ENCODE measurements around the gene GASK1A. TPM values are rescaled to one million over a fixed set of nuclear protein-coding genes. Genes with fewer than 3 reads are reported as not detected.

Gene GASK1A
- total RNA-seq, 2 donors from 2014 or later = 4.0 to 5.3 TPM

DNA sequence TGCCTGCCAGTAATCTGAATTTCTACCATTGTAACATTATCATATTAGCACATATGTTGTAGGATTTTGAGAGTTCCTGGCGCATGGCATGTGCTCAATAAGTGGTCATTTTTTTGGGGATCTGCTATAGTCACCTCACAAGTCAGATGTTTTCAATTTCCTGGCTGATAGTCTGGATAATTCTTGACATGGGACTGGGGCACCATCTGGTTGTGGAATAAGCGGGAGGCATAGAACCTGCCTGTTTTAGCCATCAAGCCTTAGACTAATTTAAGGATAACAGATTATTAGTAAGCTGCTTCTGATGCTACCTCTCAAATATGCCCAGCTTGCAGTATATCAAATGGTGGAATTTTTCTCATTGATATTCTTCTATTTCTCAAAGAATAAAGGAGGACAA lies 39.1 kb downstream of the GASK1A start:
- H3K9me3 Mint-ChIP-seq = peaks cover 2% of the 10 kb centered on the region
- no peaks in the 10 kb centered on the region for H3K27me3 Mint-ChIP-seq (ENCODE audit: insufficient read depth)
- H3K27me3 ChIP-seq (ENCODE audit: control insufficient read depth, insufficient read depth, low read length, poor library complexity, severe bottlenecking) = no peaks in the 10 kb centered on the region
- no peak overlapping the region for H3K4me3 Mint-ChIP-seq
- no peak overlapping the region for H3K9ac ChIP-seq (ENCODE audit: extremely low read depth, low read length, poor library complexity, severe bottlenecking)
- no peaks in the 10 kb centered on the region for H3K36me3 ChIP-seq (ENCODE audit: control insufficient read depth, insufficient read depth, low read length)
- H3K9me3 ChIP-seq (ENCODE audit: control insufficient read depth, low read length) = peaks cover 10% of the 10 kb centered on the region
- no peak overlapping the region for H3K27ac Mint-ChIP-seq
- 90 to 98% methylated on average over 2 of the region's 2 CpGs for WGBS, 2 experiments (ENCODE audit: insufficient coverage in 1 of 2, insufficient read length in 1 of 2)
- peaks cover 11% of the 10 kb centered on the region for H3K4me1 Mint-ChIP-seq
- H3K4me3 ChIP-seq (ENCODE audit: low read length) = no peak overlapping the region
- H3K36me3 Mint-ChIP-seq (ENCODE audit: low read depth) = no peaks in the 10 kb centered on the region
- H3K27ac ChIP-seq (ENCODE audit: low read depth, low read length) = no peak overlapping the region
- no peaks in the 10 kb centered on the region for H3K4me1 ChIP-seq (ENCODE audit: control insufficient read depth, insufficient read depth, low read length)
- TF ChIP-seq, protein P1, sequence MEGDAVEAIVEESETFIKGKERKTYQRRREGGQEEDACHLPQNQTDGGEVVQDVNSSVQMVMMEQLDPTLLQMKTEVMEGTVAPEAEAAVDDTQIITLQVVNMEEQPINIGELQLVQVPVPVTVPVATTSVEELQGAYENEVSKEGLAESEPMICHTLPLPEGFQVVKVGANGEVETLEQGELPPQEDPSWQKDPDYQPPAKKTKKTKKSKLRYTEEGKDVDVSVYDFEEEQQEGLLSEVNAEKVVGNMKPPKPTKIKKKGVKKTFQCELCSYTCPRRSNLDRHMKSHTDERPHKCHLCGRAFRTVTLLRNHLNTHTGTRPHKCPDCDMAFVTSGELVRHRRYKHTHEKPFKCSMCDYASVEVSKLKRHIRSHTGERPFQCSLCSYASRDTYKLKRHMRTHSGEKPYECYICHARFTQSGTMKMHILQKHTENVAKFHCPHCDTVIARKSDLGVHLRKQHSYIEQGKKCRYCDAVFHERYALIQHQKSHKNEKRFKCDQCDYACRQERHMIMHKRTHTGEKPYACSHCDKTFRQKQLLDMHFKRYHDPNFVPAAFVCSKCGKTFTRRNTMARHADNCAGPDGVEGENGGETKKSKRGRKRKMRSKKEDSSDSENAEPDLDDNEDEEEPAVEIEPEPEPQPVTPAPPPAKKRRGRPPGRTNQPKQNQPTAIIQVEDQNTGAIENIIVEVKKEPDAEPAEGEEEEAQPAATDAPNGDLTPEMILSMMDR (conservative IDR thresholded peaks at IDR 0.05) = no peak
- peak; percentile 1 for DNase-seq

DNA sequence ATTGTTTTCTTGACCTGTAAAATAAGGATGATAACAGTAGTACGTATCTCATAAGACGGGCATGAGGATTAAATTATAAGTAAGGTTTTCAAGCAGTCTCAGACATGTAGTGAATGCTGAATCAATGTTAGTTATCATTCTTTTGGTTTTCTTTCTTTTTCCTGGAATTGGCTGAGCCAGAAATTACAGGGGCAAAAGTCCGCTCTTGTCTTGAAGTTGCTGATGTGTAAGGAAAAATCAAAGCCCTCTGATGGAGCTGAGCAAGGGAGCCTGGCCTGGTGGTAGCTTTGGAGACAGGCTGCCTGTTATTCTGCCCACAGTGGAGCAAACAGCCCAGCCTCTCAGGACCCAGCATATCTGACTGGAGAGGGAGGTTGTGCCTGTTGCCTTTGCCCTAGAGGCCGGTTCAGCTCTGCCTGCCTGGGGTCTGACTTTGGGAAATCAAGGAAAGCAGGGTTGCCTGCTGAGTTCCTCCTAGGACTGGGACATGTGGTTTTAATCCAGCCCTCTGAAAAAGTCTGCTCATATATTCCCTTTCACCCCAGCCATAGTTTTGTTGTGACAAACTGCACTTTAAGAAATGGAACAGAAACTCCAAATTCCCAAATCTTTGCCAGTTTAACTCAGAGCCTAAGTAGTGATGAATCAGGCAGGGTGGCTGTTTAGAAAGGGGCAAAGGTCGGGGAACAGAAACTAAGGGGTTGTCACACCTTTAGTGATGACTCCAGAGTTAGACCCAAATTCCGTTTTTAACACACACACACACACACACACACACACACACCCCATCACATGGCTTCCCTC lies 40.1 kb downstream of the GASK1A start:
- H3K9me3 ChIP-seq (ENCODE audit: control insufficient read depth, low read length) = peaks cover 10% of the 10 kb centered on the region
- no peak overlapping the region for H3K9ac ChIP-seq (ENCODE audit: extremely low read depth, low read length, poor library complexity, severe bottlenecking)
- Mint-ChIP-seq H3K9me3 (peaks cover 2% of the 10 kb centered on the region), H3K4me1 (peaks cover 20% of the 10 kb centered on the region), H3K36me3 (ENCODE audit: low read depth) (no peaks in the 10 kb centered on the region), H3K4me3 (no peak overlapping the region), H3K27me3 (ENCODE audit: insufficient read depth) (no peaks in the 10 kb centered on the region), H3K27ac (no peak overlapping the region)
- no peaks in the 10 kb centered on the region for H3K27me3 ChIP-seq (ENCODE audit: control insufficient read depth, insufficient read depth, low read length, poor library complexity, severe bottlenecking)
- TF ChIP-seq, protein P1 (conservative IDR thresholded peaks at IDR 0.05) = no peak
- H3K4me1 ChIP-seq (ENCODE audit: control insufficient read depth, insufficient read depth, low read length) = peaks cover 6% of the 10 kb centered on the region
- H3K27ac ChIP-seq (ENCODE audit: low read depth, low read length) = no peak overlapping the region
- no peak overlapping the region for H3K4me3 ChIP-seq (ENCODE audit: low read length)
- DNase-seq = peak; percentile 35
- no peaks in the 10 kb centered on the region for H3K36me3 ChIP-seq (ENCODE audit: control insufficient read depth, insufficient read depth, low read length)
- 92 to 100% methylated on average over 2 to 6 of the region's 6 CpGs for WGBS, 2 experiments (ENCODE audit: insufficient coverage in 1 of 2, insufficient read length in 1 of 2)

DNA sequence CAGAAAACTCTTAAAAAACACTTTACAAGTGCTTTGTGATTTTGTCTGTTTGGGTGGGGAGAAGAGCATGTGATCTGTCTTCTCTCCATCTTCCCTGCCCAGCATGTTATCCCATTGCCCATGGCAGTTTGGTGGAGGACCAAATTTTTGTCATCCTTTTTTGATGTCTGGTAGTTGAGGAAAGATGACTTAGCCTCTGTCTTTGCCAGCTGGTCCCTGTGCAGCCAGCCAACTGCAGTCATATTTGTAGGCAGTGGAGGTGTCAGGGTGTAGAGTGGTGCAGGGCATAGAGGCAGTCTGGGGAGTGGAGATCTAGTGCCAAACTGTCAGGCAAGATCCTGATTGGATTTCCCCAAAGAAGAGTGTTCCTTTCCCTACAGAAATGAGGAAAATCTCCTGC lies 40.7 kb downstream of the GASK1A start:
- peaks cover 26% of the 10 kb centered on the region for H3K4me1 Mint-ChIP-seq
- TF ChIP-seq, protein P1 (conservative IDR thresholded peaks at IDR 0.05) = no peak
- no peak overlapping the region for H3K4me3 Mint-ChIP-seq
- no peaks in the 10 kb centered on the region for H3K27me3 Mint-ChIP-seq (ENCODE audit: insufficient read depth)
- Histone ChIP-seq H3K36me3 (ENCODE audit: control insufficient read depth, insufficient read depth, low read length) (no peaks in the 10 kb centered on the region), H3K4me3 (ENCODE audit: low read length) (no peak overlapping the region), H3K9ac (ENCODE audit: extremely low read depth, low read length, poor library complexity, severe bottlenecking) (no peak overlapping the region), H3K9me3 (ENCODE audit: control insufficient read depth, low read length) (peaks cover 10% of the 10 kb centered on the region), H3K27ac (ENCODE audit: low read depth, low read length) (no peak overlapping the region), H3K4me1 (ENCODE audit: control insufficient read depth, insufficient read depth, low read length) (peaks cover 7% of the 10 kb centered on the region), H3K27me3 (ENCODE audit: control insufficient read depth, insufficient read depth, low read length, poor library complexity, severe bottlenecking) (no peaks in the 10 kb centered on the region)
- DNase-seq = no peak
- peaks cover 2% of the 10 kb centered on the region for H3K9me3 Mint-ChIP-seq
- no peak overlapping the region for H3K27ac Mint-ChIP-seq
- H3K36me3 Mint-ChIP-seq (ENCODE audit: low read depth) = no peaks in the 10 kb centered on the region

All from endodermal cell (in vitro differentiated cells).